Breast epithelium (tissue), 3 donors: Measurements from ENCODE around the gene LMO1.

ENCODE experiments used
- POLR2A ChIP-seq: fragments of 450-650 bp; IDR thresholded peaks from one replicate; pipeline ENCODE4 v1.6.1; 2016; ENCODE audit warnings: antibody characterized with exemption, mild to moderate bottlenecking, moderate library complexity
- TF ChIP-seq, protein P1 (sequence below), 3 donors: fragments of 450-650 bp; IDR thresholded peaks; one replicate each; pipeline ENCODE4 v1.5.1; 2016 to 2017; ENCODE audit warnings: antibody characterized with exemption in 3 of 3, mild to moderate bottlenecking in 3 of 3, moderate library complexity in 3 of 3

DNA sequence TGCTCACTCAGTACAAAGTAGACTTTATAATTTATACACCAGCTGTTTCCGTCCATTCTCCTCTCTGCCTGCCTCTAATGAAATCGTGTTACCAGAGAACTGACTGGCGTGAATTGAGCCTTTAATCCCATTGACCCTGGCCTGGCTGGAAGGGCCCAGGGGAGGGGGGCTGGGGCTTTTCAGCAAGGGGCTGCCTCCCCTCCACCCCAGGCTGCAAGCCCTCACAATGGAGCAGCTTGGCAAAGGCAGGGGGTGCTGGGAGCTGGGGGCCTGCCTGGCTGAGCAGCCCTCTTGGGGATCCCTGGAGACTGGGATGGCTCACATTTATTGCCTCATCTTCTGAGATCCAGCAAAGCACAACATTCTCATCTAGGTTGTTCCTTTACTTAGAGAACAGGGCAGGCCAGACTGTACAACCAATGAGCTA is 25.8 kb upstream of the LMO1 start:
- TF ChIP-seq, protein P1, sequence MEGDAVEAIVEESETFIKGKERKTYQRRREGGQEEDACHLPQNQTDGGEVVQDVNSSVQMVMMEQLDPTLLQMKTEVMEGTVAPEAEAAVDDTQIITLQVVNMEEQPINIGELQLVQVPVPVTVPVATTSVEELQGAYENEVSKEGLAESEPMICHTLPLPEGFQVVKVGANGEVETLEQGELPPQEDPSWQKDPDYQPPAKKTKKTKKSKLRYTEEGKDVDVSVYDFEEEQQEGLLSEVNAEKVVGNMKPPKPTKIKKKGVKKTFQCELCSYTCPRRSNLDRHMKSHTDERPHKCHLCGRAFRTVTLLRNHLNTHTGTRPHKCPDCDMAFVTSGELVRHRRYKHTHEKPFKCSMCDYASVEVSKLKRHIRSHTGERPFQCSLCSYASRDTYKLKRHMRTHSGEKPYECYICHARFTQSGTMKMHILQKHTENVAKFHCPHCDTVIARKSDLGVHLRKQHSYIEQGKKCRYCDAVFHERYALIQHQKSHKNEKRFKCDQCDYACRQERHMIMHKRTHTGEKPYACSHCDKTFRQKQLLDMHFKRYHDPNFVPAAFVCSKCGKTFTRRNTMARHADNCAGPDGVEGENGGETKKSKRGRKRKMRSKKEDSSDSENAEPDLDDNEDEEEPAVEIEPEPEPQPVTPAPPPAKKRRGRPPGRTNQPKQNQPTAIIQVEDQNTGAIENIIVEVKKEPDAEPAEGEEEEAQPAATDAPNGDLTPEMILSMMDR (IDR thresholded peaks at IDR 0.05) = no peak
- no peak for TF ChIP-seq POLR2A
